ENCODE data around the gene STK39. TPM values are rescaled to one million over a fixed set of nuclear protein-coding genes. Genes with fewer than 3 reads are reported as not detected.

The STK39 gene
- total and polyA plus RNA-seq, 2 donors (not counting 1 experiment from before 2014, with no cell fraction given), result 2.3 to 14.6 TPM

DNA sequence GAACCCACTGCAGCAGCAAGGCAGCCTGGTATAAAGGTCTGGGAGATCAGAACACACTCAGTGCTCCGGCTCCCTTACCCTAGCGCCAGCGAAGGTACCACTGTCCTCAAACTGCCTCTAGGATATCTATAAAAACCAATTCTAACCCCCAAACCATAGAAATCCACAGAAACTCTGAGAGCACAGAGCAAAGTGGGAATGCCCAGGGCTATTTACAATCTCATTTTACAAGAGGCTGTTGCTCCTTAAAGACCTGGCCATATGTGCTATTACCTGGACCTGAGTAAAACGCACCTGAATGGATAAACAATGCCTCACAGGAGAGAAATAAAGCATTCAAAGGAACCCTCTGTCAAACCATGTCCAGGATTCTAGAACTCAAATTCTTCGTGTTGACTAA is 4.3 kb downstream of the STK39 start:
- H3K9ac ChIP-seq (ENCODE audit: low read length), result no peak overlapping the region
- H3K79me2 ChIP-seq (ENCODE audit: control insufficient read depth, insufficient read depth, low read length), result peaks cover 48% of the 10 kb centered on the region
- DNase-seq (no peak), ATAC-seq (ENCODE audit: low read depth) (no peak)
- 98% methylated on average over 4 of the region's 5 CpGs for WGBS (ENCODE audit: insufficient coverage)
- H3K9me3 Mint-ChIP-seq (ENCODE audit: insufficient read depth), result no peaks in the 10 kb centered on the region
- H3K36me3 ChIP-seq (replicated peaks in 1 of 2; ENCODE audit: control extremely low read depth in 1 of 2, control insufficient read depth in 1 of 2, extremely low read depth in 1 of 2, insufficient read depth in 2 of 2, low read length in 1 of 2), result no peaks in the 10 kb centered on the region
- H3K27ac Mint-ChIP-seq, result no peak overlapping the region
- H3K4me1 ChIP-seq (ENCODE audit: control insufficient read depth in 2 of 2, insufficient read depth in 2 of 2, low read length in 2 of 2), result peaks cover 6 to 21% of the 10 kb centered on the region in 2 donors
- H3K4me1 Mint-ChIP-seq, result peaks cover 28% of the 10 kb centered on the region
- H2AFZ ChIP-seq (ENCODE audit: insufficient read depth, low read depth, low read length, poor library complexity, severe bottlenecking), result no peak overlapping the region
- intact Hi-C loops (cut with micrococcal nuclease), result loop anchor here (10.0 kb wide), 1 partner anchor 212 kb away; the partner anchor contains the start of gene CERS6
- ChIA-PET POLR2A (no interaction called here), CTCF (no interaction called here)
- no peak overlapping the region for H3K27ac ChIP-seq (ENCODE audit: low read length in 2 of 2)
- no peak overlapping the region for H3K4me2 ChIP-seq (replicated peaks; ENCODE audit: low read depth, low read length, poor library complexity, severe bottlenecking)
- no peaks in the 10 kb centered on the region for H3K27me3 Mint-ChIP-seq
- H3K4me3 ChIP-seq (ENCODE audit: control extremely low read depth in 1 of 5, extremely low read depth in 1 of 5, insufficient read depth in 1 of 5, low read depth in 2 of 5, low read length in 4 of 5), result no peak overlapping the region
- H3K9me3 ChIP-seq (ENCODE audit: control extremely low read depth in 1 of 3, control insufficient read depth in 2 of 3, insufficient read depth in 1 of 3, low read length in 2 of 3), result no peaks in the 10 kb centered on the region
- TF ChIP-seq EZH2 (IDR thresholded peaks at IDR 0.05; ENCODE audit: borderline replicate concordance, insufficient read depth, low read depth, low read length, poor library complexity, severe bottlenecking), result no peak
- TF ChIP-seq, protein P1, sequence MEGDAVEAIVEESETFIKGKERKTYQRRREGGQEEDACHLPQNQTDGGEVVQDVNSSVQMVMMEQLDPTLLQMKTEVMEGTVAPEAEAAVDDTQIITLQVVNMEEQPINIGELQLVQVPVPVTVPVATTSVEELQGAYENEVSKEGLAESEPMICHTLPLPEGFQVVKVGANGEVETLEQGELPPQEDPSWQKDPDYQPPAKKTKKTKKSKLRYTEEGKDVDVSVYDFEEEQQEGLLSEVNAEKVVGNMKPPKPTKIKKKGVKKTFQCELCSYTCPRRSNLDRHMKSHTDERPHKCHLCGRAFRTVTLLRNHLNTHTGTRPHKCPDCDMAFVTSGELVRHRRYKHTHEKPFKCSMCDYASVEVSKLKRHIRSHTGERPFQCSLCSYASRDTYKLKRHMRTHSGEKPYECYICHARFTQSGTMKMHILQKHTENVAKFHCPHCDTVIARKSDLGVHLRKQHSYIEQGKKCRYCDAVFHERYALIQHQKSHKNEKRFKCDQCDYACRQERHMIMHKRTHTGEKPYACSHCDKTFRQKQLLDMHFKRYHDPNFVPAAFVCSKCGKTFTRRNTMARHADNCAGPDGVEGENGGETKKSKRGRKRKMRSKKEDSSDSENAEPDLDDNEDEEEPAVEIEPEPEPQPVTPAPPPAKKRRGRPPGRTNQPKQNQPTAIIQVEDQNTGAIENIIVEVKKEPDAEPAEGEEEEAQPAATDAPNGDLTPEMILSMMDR (IDR thresholded peaks at IDR 0.05), result no peak
- peaks cover 6% of the 10 kb centered on the region for H4K20me1 ChIP-seq (ENCODE audit: control insufficient read depth, insufficient read depth, low read length, poor library complexity, severe bottlenecking)
- H3K27me3 ChIP-seq (replicated peaks in 1 of 4; ENCODE audit: control extremely low read depth in 1 of 4, control insufficient read depth in 3 of 4, insufficient read depth in 4 of 4, low read length in 3 of 4), result no peaks in the 10 kb centered on the region
- H3K4me3 Mint-ChIP-seq, result no peak overlapping the region

DNA sequence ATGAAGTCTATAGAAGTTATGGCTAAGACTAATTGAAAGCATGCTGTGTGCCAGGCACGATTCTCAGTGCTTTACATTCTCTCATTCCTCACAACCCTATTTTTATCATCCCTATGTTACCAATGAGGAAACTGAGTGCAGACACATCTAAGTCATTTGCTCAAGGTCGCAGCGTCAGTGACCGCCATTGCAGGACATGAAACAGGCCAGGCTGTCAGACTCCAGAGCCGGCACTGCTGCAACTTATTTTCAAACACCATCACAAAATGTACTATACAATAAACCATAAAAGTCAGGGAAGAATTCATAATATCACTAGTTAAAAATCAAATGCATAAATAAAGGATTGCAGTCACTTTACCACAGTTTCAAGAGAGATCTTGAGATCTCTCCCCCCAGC is 5.6 kb downstream of the STK39 start:
- Histone ChIP-seq H4K20me1 (ENCODE audit: control insufficient read depth, insufficient read depth, low read length, poor library complexity, severe bottlenecking) (peaks cover 6% of the 10 kb centered on the region), H2AFZ (ENCODE audit: insufficient read depth, low read depth, low read length, poor library complexity, severe bottlenecking) (no peak overlapping the region), H3K9ac (ENCODE audit: low read length) (no peak overlapping the region), H3K27me3 (replicated peaks in 1 of 4; ENCODE audit: control extremely low read depth in 1 of 4, control insufficient read depth in 3 of 4, insufficient read depth in 4 of 4, low read length in 3 of 4) (no peaks in the 10 kb centered on the region), H3K4me1 (ENCODE audit: control insufficient read depth in 2 of 2, insufficient read depth in 2 of 2, low read length in 2 of 2) (peaks cover 4 to 16% of the 10 kb centered on the region in 2 donors), H3K27ac (ENCODE audit: low read length in 2 of 2) (no peak overlapping the region), H3K9me3 (ENCODE audit: control extremely low read depth in 1 of 3, control insufficient read depth in 2 of 3, insufficient read depth in 1 of 3, low read length in 2 of 3) (no peaks in the 10 kb centered on the region), H3K4me2 (replicated peaks; ENCODE audit: low read depth, low read length, poor library complexity, severe bottlenecking) (no peak overlapping the region), H3K79me2 (ENCODE audit: control insufficient read depth, insufficient read depth, low read length) (peaks cover 55% of the 10 kb centered on the region), H3K36me3 (replicated peaks in 1 of 2; ENCODE audit: control extremely low read depth in 1 of 2, control insufficient read depth in 1 of 2, extremely low read depth in 1 of 2, insufficient read depth in 2 of 2, low read length in 1 of 2) (no peaks in the 10 kb centered on the region), H3K4me3 (ENCODE audit: control extremely low read depth in 1 of 5, extremely low read depth in 1 of 5, insufficient read depth in 1 of 5, low read depth in 2 of 5, low read length in 4 of 5) (no peak overlapping the region)
- peaks cover 22% of the 10 kb centered on the region for H3K4me1 Mint-ChIP-seq
- no peak overlapping the region for H3K27ac Mint-ChIP-seq
- CTCF ChIA-PET, result no interaction called here
- TF ChIP-seq EZH2 (IDR thresholded peaks at IDR 0.05; ENCODE audit: borderline replicate concordance, insufficient read depth, low read depth, low read length, poor library complexity, severe bottlenecking), result no peak
- TF ChIP-seq, protein P1 (IDR thresholded peaks at IDR 0.05), result no peak
- H3K27me3 Mint-ChIP-seq, result no peaks in the 10 kb centered on the region
- no peak for DNase-seq
- intact Hi-C loops (cut with micrococcal nuclease), result loop anchor here (10.0 kb wide), 1 partner anchor 213 kb away; the partner anchor contains the start of gene CERS6
- WGBS (ENCODE audit: insufficient coverage), result 71% methylated on average over 1 of the region's 5 CpGs
- ATAC-seq (ENCODE audit: low read depth), result no peak
- no peaks in the 10 kb centered on the region for H3K9me3 Mint-ChIP-seq (ENCODE audit: insufficient read depth)
- H3K4me3 Mint-ChIP-seq, result no peak overlapping the region
- POLR2A ChIA-PET, result no interaction called here

All from B cell (primary cell).